HL-60/S4 treated with phorbol 12-myristate 13-acetate at 8.2 ng/mL for 4 days and 3 days (cell line): Measurements from ENCODE around the gene APMAP.

Source experiments
- in situ Hi-C: fragments of 300-500 bp; cut with MboI; formaldehyde crosslinking; loops from 2 replicates; pipeline ENCODE4 v1.15.0; 2022; ENCODE audit warnings: low sequenced_read_pairs

APMAP gene

DNA sequence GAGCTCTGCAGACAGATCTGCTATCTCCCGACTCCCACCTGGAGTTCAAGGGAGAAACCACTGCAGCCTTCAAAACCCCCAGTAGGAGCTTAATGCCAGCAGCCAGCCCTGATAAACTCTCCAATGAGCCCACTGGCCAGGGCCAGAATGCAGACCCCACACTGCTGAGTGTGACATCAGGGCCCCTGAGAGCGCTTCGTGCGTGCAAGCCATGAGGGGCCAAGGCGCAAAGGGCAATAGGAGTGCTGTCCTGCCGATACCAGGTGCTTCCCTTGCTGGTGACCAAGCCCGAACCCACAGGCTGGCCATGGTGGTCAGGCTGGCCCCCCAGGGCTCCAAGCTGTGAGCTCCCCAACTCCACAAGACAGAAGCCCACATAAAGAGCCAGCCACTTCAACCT, 76.7 kb downstream of the APMAP start:
- in situ Hi-C loops = loop anchor here (10.0 to 25.0 kb wide), 2 partner anchors 131 to 754 kb away; no protein-coding TSS in a partner anchor

DNA sequence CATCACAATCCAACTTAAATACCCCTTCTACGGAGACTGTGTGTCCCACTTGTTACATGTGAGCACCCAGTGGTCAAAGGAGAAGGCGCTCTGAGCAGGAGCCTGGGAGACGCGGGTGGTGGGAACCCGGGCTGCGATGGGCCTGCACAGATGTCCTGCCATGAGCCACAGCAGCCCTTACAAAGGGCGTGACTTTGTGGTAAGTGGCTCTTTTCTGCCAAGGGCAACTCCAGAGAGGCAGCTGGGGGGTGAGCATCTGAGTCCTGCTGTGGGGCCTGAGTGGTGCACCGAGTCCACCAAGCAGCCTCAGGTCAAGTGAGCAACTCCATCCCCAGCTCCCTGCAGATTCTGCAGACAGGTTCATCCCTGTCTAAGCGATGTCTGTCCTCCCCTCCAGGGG, 77.1 kb downstream of the APMAP start:
- in situ Hi-C loops = loop anchor here (10.0 to 25.0 kb wide), 2 partner anchors 131 to 753 kb away; no protein-coding TSS in a partner anchor

DNA sequence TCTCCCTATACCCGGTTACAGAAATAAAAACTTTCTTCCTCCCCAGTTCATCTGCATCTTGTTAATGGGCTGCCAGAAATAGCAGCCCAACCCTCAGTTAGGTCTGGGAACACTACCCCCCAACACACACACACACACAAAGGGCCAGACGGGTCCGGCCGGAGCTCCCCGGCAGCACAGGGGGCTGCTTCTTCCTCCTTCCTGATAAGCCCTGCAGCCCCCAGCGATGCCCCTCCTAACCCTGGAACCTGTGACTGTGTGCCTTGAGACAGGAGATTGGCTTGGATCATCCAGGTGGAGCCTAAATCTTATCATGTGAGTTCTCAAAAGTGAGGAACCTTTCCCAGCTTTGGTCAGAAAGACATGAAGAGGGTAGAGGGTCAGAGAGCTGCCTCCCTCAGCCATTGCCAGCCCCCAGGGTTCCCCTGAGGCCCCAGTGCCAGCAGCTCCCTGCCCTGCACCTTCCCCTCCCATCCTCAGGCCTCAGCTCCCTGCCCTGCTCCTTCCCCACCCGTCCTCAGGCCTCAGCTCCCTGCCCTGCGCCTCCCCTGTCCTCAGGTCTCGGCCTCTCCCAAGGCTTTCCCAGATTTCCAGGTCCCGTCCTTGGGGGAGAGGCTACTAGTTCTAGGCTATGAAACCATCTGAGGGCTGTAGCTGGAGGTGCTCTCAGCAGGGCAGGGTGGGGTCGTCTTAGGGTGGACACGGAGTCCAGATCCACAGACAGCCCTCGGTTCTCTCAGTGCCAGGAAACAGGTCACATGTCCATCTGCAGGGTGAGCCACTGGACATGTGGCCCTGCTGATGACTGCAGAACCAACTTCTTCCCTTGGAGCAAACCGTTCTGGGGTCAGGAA, 77.9 kb downstream of the APMAP start:
- in situ Hi-C loops = loop anchor here (10.0 to 25.0 kb wide), 2 partner anchors 130 to 752 kb away; no protein-coding TSS in a partner anchor

DNA sequence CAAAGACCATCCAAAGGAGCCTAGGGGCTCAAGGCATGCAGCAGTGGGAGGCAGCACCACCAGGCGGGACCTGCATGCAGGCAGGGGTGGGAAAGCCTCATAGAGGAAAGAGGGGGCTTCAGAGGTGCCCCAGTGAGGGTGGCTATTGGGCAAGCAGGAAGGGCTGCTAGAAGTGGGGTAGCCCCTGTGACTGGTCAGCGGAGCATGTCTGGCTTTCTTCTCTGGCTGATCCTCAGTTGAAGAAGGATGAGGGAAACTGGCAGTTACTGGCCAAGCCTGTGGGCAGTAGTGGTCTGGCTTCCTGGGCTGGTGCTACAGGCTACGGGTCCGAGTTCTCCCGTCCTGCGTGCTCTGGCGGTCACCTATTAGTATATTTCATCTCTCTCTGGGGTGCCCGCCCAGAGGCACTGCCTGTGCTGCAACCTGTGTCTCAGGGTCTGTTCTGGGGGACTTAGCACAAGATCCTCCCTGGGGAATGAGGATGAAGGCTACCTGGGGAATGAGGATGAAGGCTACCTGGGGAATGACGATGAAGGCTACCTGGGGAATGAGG, 79.4 kb downstream of the APMAP start:
- in situ Hi-C loops = loop anchor here (10.0 to 25.0 kb wide), 2 partner anchors 128 to 751 kb away; no protein-coding TSS in a partner anchor
